Measurements from ENCODE around the gene ERC2.

ERC2 gene

DNA sequence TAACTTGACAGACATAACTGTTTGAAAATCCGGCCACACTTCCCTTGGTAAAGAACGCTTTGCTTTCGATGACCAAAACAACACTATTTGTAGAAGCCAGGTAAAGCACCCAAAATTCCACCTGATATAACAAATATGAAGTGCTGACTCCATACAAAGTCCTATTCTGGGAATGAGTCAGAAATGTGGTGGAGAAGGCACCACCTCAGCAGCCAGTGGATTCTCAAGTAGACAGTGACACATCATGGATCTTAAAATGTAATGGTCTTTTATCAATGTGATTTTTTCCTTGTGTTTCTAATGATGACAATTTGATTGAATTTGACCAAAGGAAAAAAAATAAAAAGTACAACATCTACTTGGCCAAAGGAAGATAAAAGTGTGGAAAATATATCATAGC lies 846.2 kb downstream of the ERC2 start:
- H3K4me3 ChIP-seq (ENCODE audit: low read depth, low read length), result no peak overlapping the region
- DNase-seq (ENCODE audit: low read depth), result no peak
- TF ChIP-seq MYC (IDR thresholded peaks at IDR 0.05; ENCODE audit: low read depth, low read length), result no peak
- TF ChIP-seq POLR2A (IDR thresholded peaks at IDR 0.05; ENCODE audit: extremely low read depth, insufficient read length), result no peak
- TF ChIP-seq, protein P1, sequence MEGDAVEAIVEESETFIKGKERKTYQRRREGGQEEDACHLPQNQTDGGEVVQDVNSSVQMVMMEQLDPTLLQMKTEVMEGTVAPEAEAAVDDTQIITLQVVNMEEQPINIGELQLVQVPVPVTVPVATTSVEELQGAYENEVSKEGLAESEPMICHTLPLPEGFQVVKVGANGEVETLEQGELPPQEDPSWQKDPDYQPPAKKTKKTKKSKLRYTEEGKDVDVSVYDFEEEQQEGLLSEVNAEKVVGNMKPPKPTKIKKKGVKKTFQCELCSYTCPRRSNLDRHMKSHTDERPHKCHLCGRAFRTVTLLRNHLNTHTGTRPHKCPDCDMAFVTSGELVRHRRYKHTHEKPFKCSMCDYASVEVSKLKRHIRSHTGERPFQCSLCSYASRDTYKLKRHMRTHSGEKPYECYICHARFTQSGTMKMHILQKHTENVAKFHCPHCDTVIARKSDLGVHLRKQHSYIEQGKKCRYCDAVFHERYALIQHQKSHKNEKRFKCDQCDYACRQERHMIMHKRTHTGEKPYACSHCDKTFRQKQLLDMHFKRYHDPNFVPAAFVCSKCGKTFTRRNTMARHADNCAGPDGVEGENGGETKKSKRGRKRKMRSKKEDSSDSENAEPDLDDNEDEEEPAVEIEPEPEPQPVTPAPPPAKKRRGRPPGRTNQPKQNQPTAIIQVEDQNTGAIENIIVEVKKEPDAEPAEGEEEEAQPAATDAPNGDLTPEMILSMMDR (IDR thresholded peaks at IDR 0.05; ENCODE audit: low read depth, low read length), result no peak
- TF ChIP-seq MAX (IDR thresholded peaks at IDR 0.05; ENCODE audit: low read depth, low read length), result no peak

- no peak for DNase-seq (ENCODE audit: low read depth)
- no peak for TF ChIP-seq MAX (IDR thresholded peaks at IDR 0.05; ENCODE audit: low read depth, low read length)
- TF ChIP-seq, protein P1 (IDR thresholded peaks at IDR 0.05; ENCODE audit: low read depth, low read length), result no peak
- TF ChIP-seq POLR2A (IDR thresholded peaks at IDR 0.05; ENCODE audit: extremely low read depth, insufficient read length), result no peak
- TF ChIP-seq MYC (IDR thresholded peaks at IDR 0.05; ENCODE audit: low read depth, low read length), result no peak
- no peak overlapping the region for H3K4me3 ChIP-seq (ENCODE audit: low read depth, low read length)
Measured at GRCh38 chr3:55621648-55622047, 846.6 kb downstream of the ERC2 start.

- DNase-seq (ENCODE audit: low read depth), result no peak
- no peak for TF ChIP-seq POLR2A (IDR thresholded peaks at IDR 0.05; ENCODE audit: extremely low read depth, insufficient read length)
- TF ChIP-seq MYC (IDR thresholded peaks at IDR 0.05; ENCODE audit: low read depth, low read length), result no peak
- TF ChIP-seq, protein P1 (IDR thresholded peaks at IDR 0.05; ENCODE audit: low read depth, low read length), result no peak
- TF ChIP-seq MAX (IDR thresholded peaks at IDR 0.05; ENCODE audit: low read depth, low read length), result no peak
- no peak overlapping the region for H3K4me3 ChIP-seq (ENCODE audit: low read depth, low read length)
Measured at GRCh38 chr3:55621026-55621422, 847.2 kb downstream of the ERC2 start.

DNA sequence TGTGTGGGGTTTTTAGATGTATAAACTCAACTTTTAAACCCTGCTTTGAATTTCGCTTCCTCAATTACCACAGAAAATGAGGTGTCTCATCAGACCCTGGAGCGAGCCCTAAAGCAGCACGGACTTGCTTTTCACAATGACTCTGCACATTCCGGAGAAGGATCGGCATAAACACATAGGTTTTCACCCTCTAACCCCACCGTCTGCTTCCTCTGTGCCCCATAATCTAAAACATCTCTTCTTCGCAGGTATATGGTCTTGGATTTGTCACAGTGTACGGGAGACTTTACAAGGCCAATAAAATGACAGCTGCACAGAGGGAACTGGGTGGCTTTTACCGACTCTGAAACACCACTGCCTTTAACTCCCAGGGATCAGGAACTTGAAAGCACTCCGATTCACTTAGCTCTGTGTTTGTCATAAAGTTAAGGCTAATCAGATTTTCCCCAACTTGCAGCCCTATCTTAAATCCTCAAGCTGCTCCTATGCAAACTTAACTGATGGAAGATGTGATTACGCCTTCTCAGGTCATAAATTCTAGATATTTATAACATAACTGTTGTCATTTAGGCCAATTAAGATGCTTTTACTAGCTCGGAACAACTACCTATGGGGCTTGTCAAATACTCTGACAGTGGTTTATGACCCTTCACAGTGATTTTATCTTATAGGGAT lies 847.8 kb downstream of the ERC2 start:
- no peak for DNase-seq (ENCODE audit: low read depth)
- TF ChIP-seq, protein P1 (IDR thresholded peaks at IDR 0.05; ENCODE audit: low read depth, low read length), result no peak
- TF ChIP-seq POLR2A (IDR thresholded peaks at IDR 0.05; ENCODE audit: extremely low read depth, insufficient read length) (no peak), MYC (IDR thresholded peaks at IDR 0.05; ENCODE audit: low read depth, low read length) (no peak), MAX (IDR thresholded peaks at IDR 0.05; ENCODE audit: low read depth, low read length) (no peak)
- H3K4me3 ChIP-seq (ENCODE audit: low read depth, low read length), result no peak overlapping the region

DNA sequence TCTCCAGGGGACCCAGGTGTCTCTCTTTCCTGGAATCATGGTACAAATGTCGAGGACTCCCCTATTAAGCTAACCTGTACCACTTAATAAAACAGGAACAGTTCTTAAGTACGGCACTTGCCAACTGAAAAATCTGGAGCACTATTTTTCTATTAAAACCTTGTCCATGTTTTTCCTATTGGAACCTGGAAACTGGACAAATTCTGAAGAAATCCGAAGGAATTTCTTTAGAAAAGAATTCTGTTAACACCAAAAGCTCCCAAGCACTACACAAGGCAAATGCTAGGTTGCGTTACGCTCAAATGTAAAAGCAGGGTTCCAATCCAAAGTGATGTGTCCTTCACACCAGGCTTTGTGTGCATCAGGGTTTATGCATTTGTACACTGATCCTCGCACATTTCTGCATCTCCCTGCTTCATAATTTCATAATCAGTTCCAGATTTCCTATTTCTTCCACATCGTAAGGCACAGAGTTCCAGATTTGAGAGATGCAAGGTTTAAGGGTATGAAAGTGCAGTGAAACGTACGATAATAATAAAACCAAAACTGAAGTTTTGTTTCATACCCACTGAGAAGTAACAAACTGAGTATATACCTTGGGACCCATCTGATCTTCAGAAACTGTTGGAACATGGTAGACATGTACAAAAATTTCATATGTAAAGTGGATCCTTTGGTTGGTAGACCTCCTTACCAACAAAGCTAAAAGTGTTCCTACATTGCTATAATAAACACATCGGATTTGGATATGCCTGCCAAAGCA lies 849.0 kb downstream of the ERC2 start:
- DNase-seq (ENCODE audit: low read depth), result no peak
- no peak overlapping the region for H3K4me3 ChIP-seq (ENCODE audit: low read depth, low read length)
- no peak for TF ChIP-seq POLR2A (IDR thresholded peaks at IDR 0.05; ENCODE audit: extremely low read depth, insufficient read length)
- TF ChIP-seq MAX (IDR thresholded peaks at IDR 0.05; ENCODE audit: low read depth, low read length), result no peak
- no peak for TF ChIP-seq MYC (IDR thresholded peaks at IDR 0.05; ENCODE audit: low read depth, low read length)
- TF ChIP-seq, protein P1 (IDR thresholded peaks at IDR 0.05; ENCODE audit: low read depth, low read length), result no peak

Measured in NB4 (cell line).